ENCODE results near the gene ESCO1. TPM values are rescaled to one million over a fixed set of nuclear protein-coding genes. Genes with fewer than 3 reads are reported as not detected.

ESCO1 gene
- total and polyA plus RNA-seq, 2 of the 13 experiments (the other 11 are each of a cell fraction or from before 2014, with no cell fraction given) = 6.3 to 19.4 TPM

DNA sequence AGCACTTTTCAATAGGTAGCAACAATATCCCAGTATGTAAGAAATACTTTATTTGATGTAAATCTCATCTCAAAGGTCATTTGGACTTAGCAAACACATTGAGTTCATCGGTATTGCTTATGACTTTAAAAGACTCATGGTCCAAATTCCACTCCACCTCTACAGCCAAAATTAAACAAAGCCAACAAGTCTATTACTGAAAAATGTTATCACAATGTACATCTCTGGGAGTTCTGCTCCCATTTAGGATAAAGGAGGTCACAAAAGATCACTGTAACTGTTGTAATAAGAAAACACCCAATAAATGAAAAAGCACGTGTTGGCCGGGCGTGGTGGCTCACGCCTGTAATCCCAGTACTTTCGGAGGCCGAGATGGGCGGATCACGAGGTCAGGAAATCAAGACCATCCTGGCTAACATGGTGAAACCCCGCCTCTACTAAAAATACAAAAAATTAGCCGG, 50.0 kb downstream of the ESCO1 start:
- no TSS peak for BruUV-seq (replicated peaks)
- Histone ChIP-seq H3K4me1 (ENCODE audit: insufficient read depth, low read length) (peaks cover 63% of the 10 kb centered on the region), H3K27me3 (ENCODE audit: control insufficient read depth in 1 of 2, insufficient read depth in 2 of 2, low read length in 2 of 2) (no peaks in the 10 kb centered on the region), H3K9me3 (ENCODE audit: low read length) (no peaks in the 10 kb centered on the region), H3K36me3 (replicated peaks in 1 of 2; ENCODE audit: control insufficient read depth in 1 of 2, insufficient read depth in 2 of 2, low read length in 2 of 2) (peaks cover 2 to 20% of the 10 kb centered on the region in 2 experiments; a peak in 4 of 5 replicates), H3K79me2 (ENCODE audit: insufficient read depth, low read length) (peaks cover 2% of the 10 kb centered on the region), H3K27ac (ENCODE audit: extremely low read length, insufficient read depth, low read length) (peak overlapping the region; percentile 80), H4K20me1 (ENCODE audit: insufficient read depth, low read length) (no peaks in the 10 kb centered on the region), H3K4me3 (replicated peaks in 1 of 3; ENCODE audit: insufficient read depth in 1 of 3, low read depth in 2 of 3, low read length in 3 of 3) (no peak overlapping the region), H3K4me2 (ENCODE audit: low read depth, low read length) (0 out of 2 replicates have a peak overlapping the region, but pooled peaks have one; percentile 7), H2AFZ (ENCODE audit: low read length) (no peak overlapping the region), H3K9ac (ENCODE audit: insufficient read depth, low read depth, low read length) (no peak overlapping the region)
- POLR2A ChIA-PET = no interaction called here
- CTCF ChIA-PET (ENCODE audit: low intra/inter-chr PET ratio, low total read pairs) = no interaction called here
- DNase-seq (ENCODE audit: low spot score) = peak; percentile 98
- WGBS (ENCODE audit: low lambda C conversion rate) = 4% methylated on average over 11 of the region's 11 CpGs
- peak; percentile 90 for ATAC-seq
- FAIRE-seq = peak; percentile 48
- in situ Hi-C loops (cut with HindIII; ENCODE audit: extremely low pct_ligation_motif_present, low pct_unique_long_range_greater_than_20kb) (no loop called here), intact Hi-C loops (cut with micrococcal nuclease; ENCODE audit: unreplicated experiment) (no loop called here)
- TF ChIP-seq FOXM1 (CRISPR knock-in tag; IDR thresholded peaks at IDR 0.05) = no peak
- TF ChIP-seq, protein P1, sequence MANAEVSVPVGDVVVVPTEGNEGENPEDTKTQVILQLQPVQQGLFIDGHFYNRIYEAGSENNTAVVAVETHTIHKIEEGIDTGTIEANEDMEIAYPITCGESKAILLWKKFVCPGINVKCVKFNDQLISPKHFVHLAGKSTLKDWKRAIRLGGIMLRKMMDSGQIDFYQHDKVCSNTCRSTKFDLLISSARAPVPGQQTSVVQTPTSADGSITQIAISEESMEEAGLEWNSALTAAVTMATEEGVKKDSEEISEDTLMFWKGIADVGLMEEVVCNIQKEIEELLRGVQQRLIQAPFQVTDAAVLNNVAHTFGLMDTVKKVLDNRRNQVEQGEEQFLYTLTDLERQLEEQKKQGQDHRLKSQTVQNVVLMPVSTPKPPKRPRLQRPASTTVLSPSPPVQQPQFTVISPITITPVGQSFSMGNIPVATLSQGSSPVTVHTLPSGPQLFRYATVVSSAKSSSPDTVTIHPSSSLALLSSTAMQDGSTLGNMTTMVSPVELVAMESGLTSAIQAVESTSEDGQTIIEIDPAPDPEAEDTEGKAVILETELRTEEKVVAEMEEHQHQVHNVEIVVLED (CRISPR knock-in tag; IDR thresholded peaks at IDR 0.05; ENCODE audit: borderline replicate concordance) = no peak
- TF ChIP-seq NCOR1 (IDR thresholded peaks at IDR 0.05; ENCODE audit: borderline replicate concordance, low read length) = peak; percentile 90; the same call in 1 of the 2 replicates
- TF ChIP-seq SATB2 (CRISPR knock-in tag; IDR thresholded peaks at IDR 0.05) = no peak
- TF ChIP-seq, protein P2, sequence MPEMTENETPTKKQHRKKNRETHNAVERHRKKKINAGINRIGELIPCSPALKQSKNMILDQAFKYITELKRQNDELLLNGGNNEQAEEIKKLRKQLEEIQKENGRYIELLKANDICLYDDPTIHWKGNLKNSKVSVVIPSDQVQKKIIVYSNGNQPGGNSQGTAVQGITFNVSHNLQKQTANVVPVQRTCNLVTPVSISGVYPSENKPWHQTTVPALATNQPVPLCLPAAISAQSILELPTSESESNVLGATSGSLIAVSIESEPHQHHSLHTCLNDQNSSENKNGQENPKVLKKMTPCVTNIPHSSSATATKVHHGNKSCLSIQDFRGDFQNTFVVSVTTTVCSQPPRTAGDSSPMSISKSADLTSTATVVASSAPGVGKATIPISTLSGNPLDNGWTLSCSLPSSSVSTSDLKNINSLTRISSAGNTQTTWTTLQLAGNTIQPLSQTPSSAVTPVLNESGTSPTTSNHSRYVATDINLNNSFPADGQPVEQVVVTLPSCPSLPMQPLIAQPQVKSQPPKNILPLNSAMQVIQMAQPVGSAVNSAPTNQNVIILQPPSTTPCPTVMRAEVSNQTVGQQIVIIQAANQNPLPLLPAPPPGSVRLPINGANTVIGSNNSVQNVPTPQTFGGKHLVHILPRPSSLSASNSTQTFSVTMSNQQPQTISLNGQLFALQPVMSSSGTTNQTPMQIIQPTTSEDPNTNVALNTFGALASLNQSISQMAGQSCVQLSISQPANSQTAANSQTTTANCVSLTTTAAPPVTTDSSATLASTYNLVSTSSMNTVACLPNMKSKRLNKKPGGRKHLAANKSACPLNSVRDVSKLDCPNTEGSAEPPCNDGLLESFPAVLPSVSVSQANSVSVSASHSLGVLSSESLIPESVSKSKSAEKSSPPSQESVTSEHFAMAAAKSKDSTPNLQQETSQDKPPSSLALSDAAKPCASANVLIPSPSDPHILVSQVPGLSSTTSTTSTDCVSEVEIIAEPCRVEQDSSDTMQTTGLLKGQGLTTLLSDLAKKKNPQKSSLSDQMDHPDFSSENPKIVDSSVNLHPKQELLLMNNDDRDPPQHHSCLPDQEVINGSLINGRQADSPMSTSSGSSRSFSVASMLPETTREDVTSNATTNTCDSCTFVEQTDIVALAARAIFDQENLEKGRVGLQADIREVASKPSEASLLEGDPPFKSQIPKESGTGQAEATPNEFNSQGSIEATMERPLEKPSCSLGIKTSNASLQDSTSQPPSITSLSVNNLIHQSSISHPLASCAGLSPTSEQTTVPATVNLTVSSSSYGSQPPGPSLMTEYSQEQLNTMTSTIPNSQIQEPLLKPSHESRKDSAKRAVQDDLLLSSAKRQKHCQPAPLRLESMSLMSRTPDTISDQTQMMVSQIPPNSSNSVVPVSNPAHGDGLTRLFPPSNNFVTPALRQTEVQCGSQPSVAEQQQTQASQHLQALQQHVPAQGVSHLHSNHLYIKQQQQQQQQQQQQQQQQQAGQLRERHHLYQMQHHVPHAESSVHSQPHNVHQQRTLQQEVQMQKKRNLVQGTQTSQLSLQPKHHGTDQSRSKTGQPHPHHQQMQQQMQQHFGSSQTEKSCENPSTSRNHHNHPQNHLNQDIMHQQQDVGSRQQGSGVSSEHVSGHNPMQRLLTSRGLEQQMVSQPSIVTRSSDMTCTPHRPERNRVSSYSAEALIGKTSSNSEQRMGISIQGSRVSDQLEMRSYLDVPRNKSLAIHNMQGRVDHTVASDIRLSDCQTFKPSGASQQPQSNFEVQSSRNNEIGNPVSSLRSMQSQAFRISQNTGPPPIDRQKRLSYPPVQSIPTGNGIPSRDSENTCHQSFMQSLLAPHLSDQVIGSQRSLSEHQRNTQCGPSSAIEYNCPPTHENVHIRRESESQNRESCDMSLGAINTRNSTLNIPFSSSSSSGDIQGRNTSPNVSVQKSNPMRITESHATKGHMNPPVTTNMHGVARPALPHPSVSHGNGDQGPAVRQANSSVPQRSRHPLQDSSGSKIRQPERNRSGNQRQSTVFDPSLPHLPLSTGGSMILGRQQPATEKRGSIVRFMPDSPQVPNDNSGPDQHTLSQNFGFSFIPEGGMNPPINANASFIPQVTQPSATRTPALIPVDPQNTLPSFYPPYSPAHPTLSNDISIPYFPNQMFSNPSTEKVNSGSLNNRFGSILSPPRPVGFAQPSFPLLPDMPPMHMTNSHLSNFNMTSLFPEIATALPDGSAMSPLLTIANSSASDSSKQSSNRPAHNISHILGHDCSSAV (CRISPR knock-in tag; IDR thresholded peaks at IDR 0.05; ENCODE audit: borderline replicate concordance) = no peak
- TF ChIP-seq RFX1 (IDR thresholded peaks at IDR 0.05) = no peak
- TF ChIP-seq HOXA7 (CRISPR knock-in tag; IDR thresholded peaks at IDR 0.05) = no peak
- no peak for TF ChIP-seq CBX1 (IDR thresholded peaks at IDR 0.05; ENCODE audit: low read depth)
- no peak for TF ChIP-seq ZNF430 (CRISPR knock-in tag; IDR thresholded peaks at IDR 0.05)
- peak; percentile 85 for TF ChIP-seq POGZ (CRISPR knock-in tag; IDR thresholded peaks at IDR 0.05)
- TF ChIP-seq ZNF34 (CRISPR knock-in tag; IDR thresholded peaks at IDR 0.05; ENCODE audit: borderline replicate concordance) = no peak
- TF ChIP-seq HNF4A (CRISPR knock-in tag; IDR thresholded peaks at IDR 0.05) = peak; percentile 96
- TF ChIP-seq PAX8 (CRISPR knock-in tag; IDR thresholded peaks at IDR 0.05; ENCODE audit: borderline replicate concordance) = no peak
- TF ChIP-seq SAP130 (CRISPR knock-in tag; IDR thresholded peaks at IDR 0.05; ENCODE audit: low read depth) = peak; percentile 70
- TF ChIP-seq FOXK1 (CRISPR knock-in tag; IDR thresholded peaks at IDR 0.05; ENCODE audit: borderline replicate concordance, low read depth) = peak; percentile 47; the same call in 1 of the 2 replicates
- TF ChIP-seq ZNF749 (CRISPR knock-in tag; IDR thresholded peaks at IDR 0.05; ENCODE audit: borderline replicate concordance) = no peak
- no peak for TF ChIP-seq MTF1 (CRISPR knock-in tag; IDR thresholded peaks at IDR 0.05)
